Cerebellar cortex (tissue), 1 donor: ENCODE data around the gene HOXC6.
"Not testable (repeated sequence)": the region's sequence is repeated elsewhere in the genome, so short reads cannot be mapped to it uniquely, and the experiment has no call there.

Source experiments
- DNase-seq: peaks from one replicate; pipeline ENCODE4 v3.0.0-alpha.2; 2015; ENCODE audit warnings: low spot score

HOXC6 gene

DNA sequence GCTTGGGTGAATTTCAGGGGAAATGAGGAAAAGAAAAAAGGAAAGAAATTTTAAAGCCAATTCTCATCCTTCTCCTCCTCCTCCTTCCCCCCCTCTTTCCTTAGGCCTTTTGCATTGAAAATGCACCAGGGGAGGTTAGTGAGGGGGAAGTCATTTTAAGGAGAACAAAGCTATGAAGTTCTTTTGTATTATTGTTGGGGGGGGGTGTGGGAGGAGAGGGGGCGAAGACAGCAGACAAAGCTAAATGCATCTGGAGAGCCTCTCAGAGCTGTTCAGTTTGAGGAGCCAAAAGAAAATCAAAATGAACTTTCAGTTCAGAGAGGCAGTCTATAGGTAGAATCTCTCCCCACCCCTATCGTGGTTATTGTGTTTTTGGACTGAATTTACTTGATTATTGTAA, 27.3 kb downstream of the HOXC6 start:
- DNase-seq = no peak

DNA sequence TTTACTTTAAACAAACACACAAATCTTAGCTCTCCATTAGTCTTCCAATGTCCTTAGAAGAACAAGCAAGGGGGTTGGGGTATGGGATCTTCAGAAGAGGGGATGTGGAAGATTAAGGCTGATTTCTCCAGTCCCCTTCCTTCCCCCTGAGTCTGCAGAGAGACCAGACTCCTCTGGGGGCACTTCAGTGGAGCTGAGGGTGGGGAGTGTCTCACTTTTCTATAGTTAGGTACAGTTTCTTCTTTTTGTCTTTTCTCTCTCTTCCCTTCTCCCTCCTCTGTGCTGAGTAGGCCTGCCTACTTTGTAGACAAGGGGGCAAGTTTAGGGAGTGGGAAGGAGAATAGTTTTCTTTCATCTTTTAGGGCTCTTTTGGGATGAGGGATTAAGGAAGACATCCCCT, 27.9 kb downstream of the HOXC6 start:
- DNase-seq = no peak

DNA sequence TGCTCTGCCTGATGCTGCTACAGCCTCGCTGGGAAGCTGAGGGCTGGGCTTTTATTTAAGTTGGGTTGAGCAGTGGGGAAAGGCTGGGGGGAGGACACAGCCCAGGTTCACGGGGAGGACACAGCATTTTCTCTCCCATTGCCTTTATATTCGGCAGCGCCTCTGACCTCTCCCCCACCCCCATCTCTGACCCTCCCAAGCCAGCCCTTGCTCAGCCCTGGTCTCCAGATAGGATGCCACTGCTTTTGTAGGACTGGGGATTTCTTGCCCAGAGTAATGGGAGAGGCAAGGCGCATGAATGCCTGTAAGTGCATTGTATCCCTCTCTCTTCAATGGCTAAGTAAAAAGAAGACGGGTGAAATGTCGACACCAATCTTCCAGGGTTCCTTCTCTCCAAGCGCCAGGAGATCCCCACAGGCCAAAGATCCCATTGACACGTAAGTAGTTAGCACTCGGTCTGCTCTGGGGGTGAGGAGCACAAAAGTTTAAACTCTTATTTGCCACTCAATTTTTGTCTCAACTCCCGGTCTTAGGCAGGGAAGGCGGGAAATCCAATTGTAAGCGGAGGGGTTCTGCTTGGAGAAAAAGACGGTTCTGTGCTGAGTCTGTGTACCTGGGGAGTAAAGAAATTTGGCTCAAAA, 30.0 kb downstream of the HOXC6 start:
- DNase-seq = no peak

DNA sequence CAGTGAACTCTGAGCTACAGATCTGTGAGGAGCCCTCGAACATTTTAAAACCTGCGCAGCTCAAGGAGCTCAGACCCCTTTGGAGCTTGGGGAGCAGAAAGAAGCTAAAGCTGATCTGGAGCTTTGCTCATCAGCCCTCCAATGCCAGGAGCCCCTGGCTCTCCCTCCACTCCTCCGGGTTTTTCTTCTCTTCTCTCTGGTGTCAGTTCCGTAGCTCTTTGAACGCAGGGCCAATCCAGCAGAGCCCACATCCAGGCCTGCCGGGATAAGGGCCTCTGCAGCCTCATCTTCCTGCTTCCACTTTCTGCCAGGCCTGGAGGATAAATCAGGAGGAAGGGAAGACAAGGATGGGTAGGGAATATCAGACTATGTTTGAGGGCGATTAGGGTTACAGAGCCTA, 31.4 kb downstream of the HOXC6 start:
- DNase-seq = no peak

DNA sequence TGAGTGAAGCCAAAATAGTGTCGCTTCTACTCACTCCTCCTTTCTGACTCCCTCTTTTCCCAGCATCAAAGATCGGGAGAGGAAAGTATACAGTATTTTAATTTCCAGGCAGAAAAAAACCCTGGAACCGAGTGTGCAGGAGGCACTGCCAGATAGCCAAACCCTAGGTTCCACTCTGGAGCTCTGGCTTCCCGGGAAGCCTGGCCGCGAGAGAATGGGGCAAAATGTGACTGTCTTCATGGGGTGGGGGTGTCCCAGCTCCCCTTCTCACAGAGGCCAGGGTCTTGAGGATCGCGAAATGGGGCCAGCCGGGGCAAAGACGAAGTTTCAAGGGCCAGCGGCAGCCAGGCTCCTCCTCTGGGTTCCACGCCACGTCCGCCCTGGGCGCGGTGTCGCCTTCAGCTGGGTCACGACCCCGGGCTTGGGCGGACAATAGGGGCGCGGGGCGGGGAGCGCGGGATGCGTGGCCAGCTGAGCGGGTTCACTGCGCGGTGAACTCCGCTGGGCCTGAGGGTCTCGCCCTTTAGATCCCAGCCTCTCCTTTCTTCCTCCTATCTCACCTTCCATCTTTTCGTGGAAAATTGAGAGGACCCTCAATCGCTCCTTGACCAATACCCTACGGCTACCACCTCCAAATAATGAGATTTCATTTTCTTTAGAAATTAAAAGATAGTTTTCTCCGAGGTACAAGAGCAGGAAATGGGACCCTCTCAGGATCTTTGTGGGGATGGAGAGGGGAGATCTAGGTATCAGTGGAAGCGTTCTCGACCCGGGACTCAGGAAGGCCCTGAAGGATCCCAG, 32.1 kb downstream of the HOXC6 start:
- no peak for DNase-seq

DNA sequence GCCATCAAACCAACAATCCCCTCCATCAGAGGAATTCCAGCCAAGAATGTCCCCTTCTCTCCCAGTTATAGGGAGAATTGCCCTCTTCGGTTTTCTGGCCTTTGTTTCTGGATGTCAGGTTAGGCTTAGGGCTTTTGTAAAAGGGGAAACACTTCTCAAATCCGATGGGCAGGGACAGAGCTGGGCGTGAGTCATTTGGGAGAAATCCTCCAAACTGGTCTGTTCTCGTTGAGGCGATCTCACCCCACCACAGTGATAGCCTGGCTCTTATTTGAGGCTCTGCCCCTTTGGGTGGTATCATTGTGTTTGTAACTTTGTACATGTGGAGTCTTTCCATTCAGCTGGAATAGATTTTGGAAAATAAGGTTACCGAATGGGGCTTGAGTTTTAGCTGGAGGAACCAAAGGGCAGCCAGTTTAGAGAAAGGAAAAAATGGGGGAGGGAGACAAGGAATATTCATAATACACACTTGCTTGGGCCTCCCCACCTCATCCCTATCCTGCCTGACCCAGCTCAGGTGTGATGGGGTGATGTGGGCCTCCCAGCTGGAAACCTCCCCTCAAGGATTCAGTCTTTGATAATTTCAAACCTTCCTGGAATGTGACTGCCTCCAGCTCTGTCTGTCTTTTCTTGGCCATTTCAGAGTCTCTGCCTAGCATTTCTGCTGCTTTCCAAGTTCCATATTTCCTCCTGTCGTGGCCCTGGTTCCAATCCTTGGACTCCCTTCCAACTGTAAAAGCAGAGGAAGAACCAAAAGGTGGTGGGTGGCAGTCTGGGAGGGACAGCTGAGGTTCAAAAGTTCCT, 32.9 kb downstream of the HOXC6 start:
- no peak for DNase-seq

DNA sequence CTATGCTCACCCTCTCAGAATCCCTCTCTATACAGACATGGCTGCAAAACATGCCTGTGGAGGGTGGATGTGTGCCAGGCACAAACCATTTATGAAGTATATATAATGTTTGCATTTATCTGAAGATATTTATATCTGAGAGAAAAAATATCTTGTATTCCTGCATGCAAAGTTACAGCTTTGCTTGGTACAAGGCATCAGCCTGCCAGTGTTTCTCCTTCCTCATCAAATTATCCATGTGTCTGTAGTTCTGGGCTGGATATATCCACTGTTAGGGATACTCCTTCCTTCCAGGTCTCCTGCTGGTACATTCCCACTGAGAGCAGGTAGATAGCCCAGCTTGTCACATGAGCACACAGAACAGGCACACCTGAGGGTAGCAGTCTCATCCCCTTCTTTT, 37.4 kb downstream of the HOXC6 start:
- no peak for DNase-seq

DNA sequence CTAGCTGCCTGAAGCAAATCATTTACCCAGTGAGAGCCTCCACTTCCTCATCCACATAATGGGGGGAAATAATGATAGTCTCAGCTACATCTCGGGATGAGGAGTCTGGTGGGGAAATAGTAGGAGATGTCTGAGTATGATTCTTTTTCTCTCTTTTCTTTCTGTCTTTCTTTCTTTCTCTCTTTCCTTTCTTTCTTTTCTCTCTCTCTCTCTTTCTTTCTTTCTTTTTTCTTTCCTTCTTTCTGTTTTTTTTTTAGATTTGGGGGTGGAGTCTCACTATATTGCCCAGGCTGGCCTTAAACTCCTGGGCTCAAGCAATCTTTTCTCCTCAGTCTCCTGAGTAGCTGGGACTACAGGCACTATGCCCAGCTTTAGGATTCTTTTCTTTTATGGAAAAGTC, 38.2 kb downstream of the HOXC6 start:
- DNase-seq = no peak

DNA sequence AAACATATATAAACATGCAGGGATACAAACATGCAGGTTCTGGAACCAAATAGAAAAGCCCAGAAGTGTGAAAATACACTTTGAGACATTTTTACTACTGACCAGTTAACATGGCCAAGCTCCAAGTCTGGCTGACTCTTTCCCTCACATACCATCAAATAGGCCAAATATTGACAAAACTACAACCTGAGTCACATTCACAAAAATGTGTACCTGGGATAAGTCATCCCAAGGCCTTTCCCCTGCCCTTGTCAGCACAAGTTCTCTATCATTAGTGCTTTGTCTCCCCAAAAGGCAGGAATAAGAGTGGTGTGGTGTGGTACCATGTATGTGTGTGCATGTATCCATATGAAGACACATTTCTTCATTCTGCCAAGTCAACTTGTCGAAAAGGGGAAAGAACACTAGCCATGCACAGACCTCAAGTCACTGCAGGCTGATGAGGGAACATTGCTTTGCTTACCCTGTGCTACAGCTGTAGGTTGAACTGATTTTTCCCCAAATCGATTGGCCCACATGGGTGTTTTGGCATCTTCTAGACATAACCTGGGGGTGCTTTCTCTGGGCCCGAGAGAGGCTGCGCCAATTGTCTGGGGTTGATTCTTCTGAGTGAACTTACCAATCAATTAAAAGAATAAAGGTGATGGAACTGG, 40.3 kb downstream of the HOXC6 start:
- no peak for DNase-seq

DNA sequence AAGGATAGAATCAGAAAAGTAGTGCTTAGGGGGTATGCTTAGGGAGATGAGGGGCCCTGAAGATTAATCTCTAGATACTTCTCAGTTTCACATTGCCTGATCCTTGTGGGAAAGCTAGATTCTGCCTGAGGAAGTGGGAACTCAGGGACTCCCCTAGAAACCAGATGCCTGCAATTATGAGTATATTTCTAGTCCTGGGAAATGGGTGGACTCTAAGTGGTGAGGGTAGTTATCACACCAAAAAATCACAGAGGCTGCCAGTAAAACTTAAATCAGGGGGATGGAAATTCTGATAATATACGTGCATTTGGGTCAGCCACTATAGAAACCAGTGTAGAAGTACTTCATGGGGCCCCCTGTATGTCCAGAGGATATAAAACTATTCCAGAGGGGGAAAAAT, 43.7 kb downstream of the HOXC6 start:
- no peak for DNase-seq

DNA sequence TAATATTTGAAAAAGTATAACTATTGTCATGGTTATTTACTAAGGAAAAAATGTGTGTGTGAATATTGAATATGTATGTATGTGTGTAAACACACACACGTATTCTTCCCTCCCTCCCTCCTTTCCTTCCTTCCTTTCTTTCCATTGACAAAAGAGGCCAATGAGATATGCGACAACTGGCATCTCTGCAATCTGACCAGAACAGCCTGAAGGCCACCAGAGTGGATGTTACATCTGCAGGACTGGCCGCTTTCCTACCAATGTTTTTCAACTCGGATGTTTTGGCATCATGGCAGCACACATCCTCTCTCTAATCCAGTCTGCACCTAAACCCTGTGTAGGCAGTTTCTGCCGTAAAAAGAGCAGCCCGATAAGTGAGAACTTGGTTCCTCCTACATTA, 46.1 kb downstream of the HOXC6 start:
- no peak for DNase-seq

DNA sequence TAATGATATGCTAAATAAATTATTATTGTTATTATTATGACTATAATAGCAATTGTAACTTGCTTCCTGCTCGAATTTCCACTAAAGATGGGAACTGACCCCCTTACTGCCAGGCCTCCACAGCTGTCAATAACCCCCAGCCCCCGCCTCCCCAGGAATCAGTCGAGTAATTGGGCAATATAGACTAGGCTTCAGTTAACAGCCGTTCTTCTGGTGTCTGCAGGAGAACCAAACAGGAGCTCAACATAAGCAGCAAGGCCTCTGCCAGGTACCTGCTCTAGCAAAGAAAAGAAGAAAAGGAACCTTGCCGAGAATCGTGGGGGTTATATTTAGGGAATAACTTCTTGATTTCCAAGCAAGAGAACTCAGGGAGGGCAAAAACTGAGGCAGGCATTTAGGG, 47.2 kb downstream of the HOXC6 start:
- DNase-seq = no peak

DNA sequence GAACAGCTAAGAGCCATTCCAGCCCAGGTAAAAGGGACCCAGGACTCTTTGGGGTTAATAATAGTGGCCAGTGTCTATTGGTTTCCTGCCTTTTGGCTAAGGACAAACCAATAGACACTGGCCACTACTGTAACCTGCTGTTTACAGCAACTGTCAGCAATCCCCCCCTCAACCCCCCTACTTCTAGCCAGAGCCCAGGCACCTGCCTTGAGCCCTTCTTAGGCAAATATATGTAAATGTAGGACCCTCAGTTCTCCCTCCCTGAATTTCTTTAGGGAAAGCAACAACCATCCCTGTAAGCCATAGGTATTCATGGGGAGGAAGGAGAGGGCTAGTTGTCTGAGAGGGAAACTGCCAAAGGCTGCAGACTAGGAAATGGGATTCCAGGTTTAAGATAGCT, 47.7 kb downstream of the HOXC6 start:
- DNase-seq = no peak

DNA sequence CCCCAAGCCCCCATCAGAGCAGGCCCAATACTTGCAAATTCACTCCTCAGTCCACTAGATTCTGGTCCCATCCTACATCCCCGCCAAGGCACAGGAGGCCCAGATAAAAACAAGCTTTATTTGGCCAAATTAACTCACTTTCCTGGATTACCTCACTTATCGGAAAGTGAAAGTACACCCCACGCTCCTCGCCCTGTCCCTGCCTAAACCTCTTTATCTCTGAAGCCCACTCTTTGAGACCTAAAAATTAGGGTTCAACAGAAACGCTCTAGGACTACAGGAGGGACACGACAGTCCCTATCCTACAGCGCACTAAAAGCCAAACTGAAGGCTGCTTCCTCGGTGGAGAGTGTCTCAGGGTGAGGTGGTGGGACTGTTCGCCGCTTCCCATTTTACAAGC, 49.6 kb downstream of the HOXC6 start:
- DNase-seq = not testable (repeated sequence)

DNA sequence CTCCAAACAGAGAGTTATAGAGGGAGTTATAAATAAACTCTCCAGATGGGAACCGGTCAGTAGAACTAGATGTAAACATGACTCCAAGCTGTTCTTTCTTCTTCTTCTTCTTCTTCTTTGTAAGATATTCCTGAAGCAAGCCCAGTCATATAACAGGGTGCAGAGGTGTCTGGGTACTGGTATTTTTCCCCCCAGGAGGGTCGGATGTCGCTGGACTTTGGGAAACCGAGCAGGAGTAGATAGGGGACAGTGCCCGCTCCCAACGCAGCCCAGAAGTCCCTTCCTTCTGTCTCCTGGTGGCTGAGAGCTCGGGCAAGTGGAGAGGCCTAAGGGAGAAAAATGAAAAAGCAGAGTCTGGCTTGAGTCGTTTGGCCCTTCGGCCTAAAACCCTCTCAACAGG, 50.9 kb downstream of the HOXC6 start:
- DNase-seq = not testable (repeated sequence)
